Ishikawa (cell line): ENCODE results near the gene FAM131C.

Experiments
- CEBPB ChIP-seq: IDR thresholded peaks from 2 replicates; pipeline ENCODE4 v1.6.1; 2012
- CREB1 ChIP-seq: IDR thresholded peaks from 2 replicates; pipeline ENCODE4 v1.6.1; 2012; ENCODE audit warnings: low read depth
- EGR1 ChIP-seq: IDR thresholded peaks from 2 replicates; pipeline ENCODE4 v1.6.1; 2012
- EP300 ChIP-seq: IDR thresholded peaks from 2 replicates; pipeline ENCODE4 v1.6.1; 2012; ENCODE audit warnings: borderline replicate concordance
- FOXM1 ChIP-seq: IDR thresholded peaks from 2 replicates; pipeline ENCODE4 v1.6.1; 2012; ENCODE audit warnings: low read depth, borderline replicate concordance
- NFIC ChIP-seq: IDR thresholded peaks from 2 replicates; pipeline ENCODE4 v1.6.1; 2012
- RAD21 ChIP-seq: IDR thresholded peaks from 2 replicates; pipeline ENCODE4 v1.6.1; 2012; ENCODE audit warnings: low read depth
- TAF1 ChIP-seq: IDR thresholded peaks from 2 replicates; pipeline ENCODE4 v1.6.1; 2012; ENCODE audit warnings: low read depth, mild to moderate bottlenecking
- TCF12 ChIP-seq: IDR thresholded peaks from 2 replicates; pipeline ENCODE4 v1.6.1; 2012; ENCODE audit warnings: low read depth
- TEAD4 ChIP-seq: IDR thresholded peaks from 2 replicates; pipeline ENCODE4 v1.6.1; 2012
- YY1 ChIP-seq: IDR thresholded peaks from 2 replicates; pipeline ENCODE4 v1.6.1; 2012; ENCODE audit warnings: low read depth
- ZBTB7A ChIP-seq: IDR thresholded peaks from 2 replicates; pipeline ENCODE4 v1.6.1; 2012; ENCODE audit warnings: low read depth
- TF ChIP-seq, protein P1 (sequence below): IDR thresholded peaks from 2 replicates; pipeline ENCODE4 v1.6.1; 2012
- TF ChIP-seq, protein P2 (sequence below): IDR thresholded peaks from 2 replicates; pipeline ENCODE4 v1.6.1; 2012
- TF ChIP-seq, protein P3 (sequence below): IDR thresholded peaks from 2 replicates; pipeline ENCODE4 v1.6.1; 2012; ENCODE audit warnings: low read depth, mild to moderate bottlenecking

Gene FAM131C

DNA sequence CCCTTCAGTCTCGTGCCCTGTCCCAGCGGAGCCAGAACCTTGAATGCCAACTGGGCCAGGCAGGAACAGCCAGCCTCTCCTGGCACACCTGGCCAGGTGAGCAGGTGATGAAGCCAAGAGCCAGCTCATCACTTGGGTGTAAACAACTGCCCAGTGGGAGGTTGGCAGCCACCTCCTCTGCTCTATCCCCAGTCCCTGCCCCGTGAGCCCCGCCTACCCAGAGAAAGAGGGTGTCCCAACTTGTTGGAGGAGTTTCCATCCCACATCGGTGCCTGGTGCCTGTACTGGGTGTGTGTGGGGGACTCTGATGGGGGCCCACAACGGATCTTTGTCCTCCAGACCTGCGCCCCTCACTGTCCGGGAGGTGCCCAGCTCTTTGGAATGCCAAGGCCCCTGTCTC, 17.8 kb upstream of the FAM131C start:
- TF ChIP-seq, protein P1, sequence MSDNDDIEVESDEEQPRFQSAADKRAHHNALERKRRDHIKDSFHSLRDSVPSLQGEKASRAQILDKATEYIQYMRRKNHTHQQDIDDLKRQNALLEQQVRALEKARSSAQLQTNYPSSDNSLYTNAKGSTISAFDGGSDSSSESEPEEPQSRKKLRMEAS: 0 out of 2 replicates have a peak, but pooled peaks have one; percentile 27
- TF ChIP-seq TCF12: peak; percentile 63
- TF ChIP-seq NFIC: peak; percentile 65
- TF ChIP-seq FOXM1: no peak

DNA sequence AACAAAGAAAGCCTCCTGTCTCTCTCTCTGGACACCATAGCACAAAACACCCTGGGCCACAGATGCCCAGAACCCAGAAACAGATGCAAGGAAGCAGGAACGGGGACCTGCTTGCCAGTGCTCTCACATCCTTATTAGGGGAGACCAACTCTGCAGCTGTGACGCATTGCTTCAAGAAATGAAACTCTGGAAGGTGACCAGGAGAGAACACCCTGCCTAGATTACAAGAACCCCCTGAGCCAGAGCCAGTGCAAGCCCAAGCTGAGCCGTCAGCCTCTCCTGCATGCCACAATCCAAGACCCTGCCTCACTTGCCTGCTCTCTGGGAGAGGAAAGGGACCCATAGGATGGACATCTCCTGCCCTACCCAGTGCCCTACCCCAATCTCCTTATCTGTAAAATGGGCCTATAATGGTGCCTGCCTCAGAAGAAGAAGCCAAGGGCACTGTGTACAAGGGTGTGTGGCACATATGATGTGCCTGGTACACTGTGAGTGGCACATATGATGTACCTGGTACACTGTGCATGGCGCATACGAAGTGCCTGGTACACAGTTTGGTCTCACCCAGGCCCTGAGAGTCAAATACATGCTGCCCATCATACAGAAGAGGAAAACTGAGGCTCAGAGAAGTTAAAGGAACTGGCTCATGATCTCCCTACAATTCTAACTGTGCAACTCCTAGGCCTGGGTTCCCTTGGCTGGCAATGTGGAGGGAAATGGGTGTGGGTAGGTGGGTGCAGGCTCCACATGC, 16.8 kb upstream of the FAM131C start:
- no peak for TF ChIP-seq RAD21
- TF ChIP-seq FOXM1: no peak
- TF ChIP-seq, protein P2, sequence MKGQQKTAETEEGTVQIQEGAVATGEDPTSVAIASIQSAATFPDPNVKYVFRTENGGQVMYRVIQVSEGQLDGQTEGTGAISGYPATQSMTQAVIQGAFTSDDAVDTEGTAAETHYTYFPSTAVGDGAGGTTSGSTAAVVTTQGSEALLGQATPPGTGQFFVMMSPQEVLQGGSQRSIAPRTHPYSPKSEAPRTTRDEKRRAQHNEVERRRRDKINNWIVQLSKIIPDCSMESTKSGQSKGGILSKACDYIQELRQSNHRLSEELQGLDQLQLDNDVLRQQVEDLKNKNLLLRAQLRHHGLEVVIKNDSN: no peak

DNA sequence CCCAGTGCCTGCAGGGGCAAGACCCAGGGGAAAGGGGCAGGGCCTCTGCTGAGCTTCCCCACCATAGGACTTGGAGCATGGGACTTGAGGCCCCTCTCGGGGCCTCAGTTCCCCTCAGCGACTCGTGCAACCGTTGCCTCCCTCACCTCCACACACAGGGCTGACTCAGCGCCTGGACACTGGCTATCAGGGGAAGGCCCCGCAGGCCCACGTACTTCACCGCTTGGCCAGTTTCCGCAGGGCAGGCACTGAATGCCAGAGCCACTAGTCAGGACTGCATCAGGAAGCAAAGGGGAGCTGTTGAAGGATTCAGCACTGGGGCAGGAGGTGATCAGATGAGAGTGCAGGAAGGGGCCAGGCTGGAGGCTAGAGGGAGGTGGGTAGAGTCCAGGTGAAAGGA, 15.5 kb upstream of the FAM131C start:
- no peak for TF ChIP-seq CREB1

DNA sequence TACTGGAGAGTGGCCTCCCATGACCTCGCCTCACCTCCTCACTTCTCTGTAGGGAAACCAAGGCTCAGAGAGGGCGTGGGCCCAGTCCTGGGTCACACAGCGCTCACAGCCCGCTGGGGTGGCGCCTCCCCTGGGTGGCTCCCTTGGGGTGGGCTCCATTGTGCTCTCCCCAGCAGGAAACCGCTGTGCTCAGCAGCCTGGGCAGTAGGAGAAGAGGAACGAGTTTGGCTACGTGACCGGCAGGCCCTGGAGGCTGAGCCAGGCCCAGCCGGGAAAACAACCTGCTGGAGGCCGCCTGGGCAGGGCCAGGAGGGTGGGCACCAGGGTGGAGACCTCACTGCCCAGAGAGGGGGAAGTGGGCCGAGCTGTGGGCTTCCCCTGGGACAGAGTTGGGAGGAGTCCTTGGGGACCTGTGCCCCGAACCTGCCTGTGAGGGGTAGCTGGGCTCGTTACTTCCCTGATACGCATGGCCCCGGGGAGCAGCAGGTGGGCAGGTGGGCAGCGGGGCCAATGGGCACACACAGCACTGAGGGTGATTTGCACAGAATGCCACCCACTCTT, 15.0 kb upstream of the FAM131C start:
- TF ChIP-seq ZBTB7A: peak; percentile 84; the same call in 1 of the 2 replicates
- TF ChIP-seq TAF1: no peak
- TF ChIP-seq NFIC: no peak
- no peak for TF ChIP-seq CREB1
- peak; percentile 75; the same call in 1 of the 2 replicates for TF ChIP-seq TCF12
- TF ChIP-seq TEAD4: no peak
- TF ChIP-seq EP300: peak; percentile 44; the same call in 1 of the 2 replicates
- no peak for TF ChIP-seq CEBPB
- TF ChIP-seq FOXM1: no peak
- TF ChIP-seq, protein P2: no peak
- TF ChIP-seq EGR1: no peak
- peak; percentile 53; the same call in 1 of the 2 replicates for TF ChIP-seq YY1
- TF ChIP-seq, protein P3, sequence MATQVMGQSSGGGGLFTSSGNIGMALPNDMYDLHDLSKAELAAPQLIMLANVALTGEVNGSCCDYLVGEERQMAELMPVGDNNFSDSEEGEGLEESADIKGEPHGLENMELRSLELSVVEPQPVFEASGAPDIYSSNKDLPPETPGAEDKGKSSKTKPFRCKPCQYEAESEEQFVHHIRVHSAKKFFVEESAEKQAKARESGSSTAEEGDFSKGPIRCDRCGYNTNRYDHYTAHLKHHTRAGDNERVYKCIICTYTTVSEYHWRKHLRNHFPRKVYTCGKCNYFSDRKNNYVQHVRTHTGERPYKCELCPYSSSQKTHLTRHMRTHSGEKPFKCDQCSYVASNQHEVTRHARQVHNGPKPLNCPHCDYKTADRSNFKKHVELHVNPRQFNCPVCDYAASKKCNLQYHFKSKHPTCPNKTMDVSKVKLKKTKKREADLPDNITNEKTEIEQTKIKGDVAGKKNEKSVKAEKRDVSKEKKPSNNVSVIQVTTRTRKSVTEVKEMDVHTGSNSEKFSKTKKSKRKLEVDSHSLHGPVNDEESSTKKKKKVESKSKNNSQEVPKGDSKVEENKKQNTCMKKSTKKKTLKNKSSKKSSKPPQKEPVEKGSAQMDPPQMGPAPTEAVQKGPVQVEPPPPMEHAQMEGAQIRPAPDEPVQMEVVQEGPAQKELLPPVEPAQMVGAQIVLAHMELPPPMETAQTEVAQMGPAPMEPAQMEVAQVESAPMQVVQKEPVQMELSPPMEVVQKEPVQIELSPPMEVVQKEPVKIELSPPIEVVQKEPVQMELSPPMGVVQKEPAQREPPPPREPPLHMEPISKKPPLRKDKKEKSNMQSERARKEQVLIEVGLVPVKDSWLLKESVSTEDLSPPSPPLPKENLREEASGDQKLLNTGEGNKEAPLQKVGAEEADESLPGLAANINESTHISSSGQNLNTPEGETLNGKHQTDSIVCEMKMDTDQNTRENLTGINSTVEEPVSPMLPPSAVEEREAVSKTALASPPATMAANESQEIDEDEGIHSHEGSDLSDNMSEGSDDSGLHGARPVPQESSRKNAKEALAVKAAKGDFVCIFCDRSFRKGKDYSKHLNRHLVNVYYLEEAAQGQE: no peak
- no peak for TF ChIP-seq RAD21
- TF ChIP-seq, protein P1: no peak

DNA sequence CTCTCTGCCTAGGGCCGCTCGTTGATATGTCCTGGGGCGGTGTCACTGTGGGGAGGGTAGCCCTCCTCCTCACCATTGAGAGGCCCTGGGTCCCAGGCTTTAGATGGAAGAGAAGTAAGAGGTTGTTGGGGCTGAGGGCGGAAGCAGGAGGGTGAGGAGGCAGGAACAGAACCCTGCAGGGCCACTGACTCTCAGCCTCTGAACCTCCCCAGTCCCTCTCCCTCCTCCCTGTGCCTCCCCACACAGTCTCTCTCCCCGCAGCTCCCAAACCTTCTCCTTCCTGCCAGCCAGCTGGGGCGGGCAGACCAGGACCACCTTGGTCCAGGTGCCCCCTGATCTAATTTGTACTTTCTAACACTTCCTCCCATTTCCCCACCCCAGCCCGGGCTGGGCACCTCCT, 14.3 kb upstream of the FAM131C start:
- TF ChIP-seq TEAD4 (no peak), TCF12 (no peak), CREB1 (no peak), EP300 (no peak), NFIC (no peak), YY1 (no peak), TAF1 (no peak), RAD21 (no peak), CEBPB (no peak), FOXM1 (no peak), EGR1 (no peak)
- TF ChIP-seq, protein P1: no peak
- TF ChIP-seq, protein P3: no peak
- TF ChIP-seq, protein P2: no peak
